Keratinocyte (primary cell): ENCODE measurements around the gene CACNA1B. TPM values are rescaled to one million over a fixed set of nuclear protein-coding genes. Genes with fewer than 3 reads are reported as not detected.

ENCODE experiments used
- DNase-seq: peaks from one replicate; pipeline ENCODE4 v3.0.0-alpha.2; 2011; ENCODE audit warnings: low read depth, missing footprints, low spot score
- FAIRE-seq: peaks from 2 replicates; lab custom pipeline; 2011; peaks lifted over from hg19 to GRCh38; lab: Jason Lieb, UNC
- H2AFZ ChIP-seq: 2 replicates; pipeline ENCODE4 v1.6.0; 2012; ENCODE audit warnings: low read length, control low read depth, inconsistent platforms; ENCODE audit not compliant: control insufficient read depth
- H3K27ac ChIP-seq: 2 replicates; pipeline ENCODE4 v1.5.1; 2011; ENCODE audit warnings: low read length; ENCODE audit not compliant: control insufficient read depth, insufficient read depth
- H3K27me3 ChIP-seq: 3 replicates; pipeline ENCODE4 v1.6.0; 2011; ENCODE audit warnings: low read length; ENCODE audit not compliant: control insufficient read depth, insufficient read depth; ENCODE audit errors: extremely low read depth
- H3K36me3 ChIP-seq, 2 experiments: 2 replicates in 1 of 2; 3 replicates in 1 of 2; pipeline ENCODE4 v1.5.1; 2011; ENCODE audit warnings: low read length in 2 of 2, mild to moderate bottlenecking in 1 of 2; ENCODE audit not compliant: control insufficient read depth in 2 of 2, insufficient read depth in 2 of 2; ENCODE audit errors: extremely low read depth in 1 of 2
- H3K4me1 ChIP-seq: 3 replicates; pipeline ENCODE4 v1.5.1; 2011; ENCODE audit warnings: low read length; ENCODE audit not compliant: control insufficient read depth, insufficient read depth; ENCODE audit errors: extremely low read depth
- H3K4me2 ChIP-seq: 3 replicates; pipeline ENCODE4 v1.6.0; 2011; ENCODE audit warnings: low read depth, low read length; ENCODE audit not compliant: control insufficient read depth, insufficient read depth; ENCODE audit errors: extremely low read depth
- H3K4me3 ChIP-seq, 3 experiments: fragments of 200-600 bp in 1 of 3; sonication (generic) in 1 of 3; 2 replicates in 2 of 3; 3 replicates in 1 of 3; pipeline ENCODE4 v1.5.1; 2011 to 2016; ENCODE audit warnings: low read length in 3 of 3, mild to moderate bottlenecking in 3 of 3, control low read depth in 2 of 3, inconsistent platforms in 1 of 3, low read depth in 1 of 3, mixed read lengths in 1 of 3, mixed run types in 1 of 3, moderate library complexity in 1 of 3; ENCODE audit not compliant: control insufficient read depth in 2 of 3, insufficient read depth in 2 of 3; ENCODE audit errors: extremely low read depth in 1 of 3
- H3K79me2 ChIP-seq: 2 replicates; pipeline ENCODE4 v1.6.0; 2012; ENCODE audit warnings: low read length; ENCODE audit not compliant: control insufficient read depth, insufficient read depth
- H3K9ac ChIP-seq: 3 replicates; pipeline ENCODE4 v1.6.0; 2011; ENCODE audit warnings: low read length; ENCODE audit not compliant: control insufficient read depth, insufficient read depth; ENCODE audit errors: extremely low read depth
- H3K9me1 ChIP-seq: 3 replicates; pipeline ENCODE4 v1.6.0; 2011; ENCODE audit warnings: low read length; ENCODE audit not compliant: control insufficient read depth, insufficient read depth; ENCODE audit errors: extremely low read depth
- H3K9me3 ChIP-seq: 2 replicates; pipeline ENCODE4 v1.5.1; 2012; ENCODE audit warnings: low read depth, low read length; ENCODE audit not compliant: control insufficient read depth
- H4K20me1 ChIP-seq: 3 replicates; pipeline ENCODE4 v1.6.0; 2011; ENCODE audit warnings: low read length; ENCODE audit not compliant: control insufficient read depth, insufficient read depth; ENCODE audit errors: extremely low read depth
- CTCF ChIP-seq, 3 experiments: IDR thresholded peaks in 1 of 3; conservative IDR thresholded peaks in 1 of 3; optimal IDR thresholded peaks in 1 of 3; 2 replicates in 2 of 3; 3 replicates in 1 of 3; pipeline versions ENCODE3 to v1.5.1; 2011; ENCODE audit warnings: low read length in 3 of 3, mild to moderate bottlenecking in 3 of 3, moderate library complexity in 2 of 3, control low read depth in 1 of 3, inconsistent platforms in 1 of 3; ENCODE audit not compliant: insufficient read depth in 2 of 3; ENCODE audit errors: extremely low read depth in 1 of 3
- EZH2 ChIP-seq: IDR thresholded peaks from one replicate; pipeline ENCODE4 v1.6.1; 2012; ENCODE audit warnings: inconsistent platforms, mild to moderate bottlenecking, low read length, moderate library complexity
- dilution Hi-C: fragments of 300-500 bp; cut with MboI; formaldehyde crosslinking; loops from one replicate; pipeline ENCODE4 v1.7.0; 2020; ENCODE audit warnings: low sequenced_read_pairs; ENCODE audit not compliant: extremely low pct_ligation_motif_present
- polyA plus RNA-seq, 5 experiments: library from polyadenylated mRNA; depleted of rRNA in 3 of 5; stranded (reverse) in 3 of 5; stranded (forward) in 1 of 5; unstranded in 1 of 5; fragments of >200 nt; gene quantifications; 1 replicate in 1 of 5; 2 replicates in 3 of 5; 3 replicates in 1 of 5; pipeline versions ENCODE4 v1.2.1 to v1.2.3, GENCODE V29; 2011 to 2012; ENCODE audit warnings: missing spikeins in 2 of 5, low read depth in 1 of 5, low replicate concordance in 1 of 5

Gene CACNA1B
- polyA plus RNA-seq, 1 donor (not counting 4 experiments of a cell fraction or from before 2014, with no cell fraction given): 0.01 TPM

DNA sequence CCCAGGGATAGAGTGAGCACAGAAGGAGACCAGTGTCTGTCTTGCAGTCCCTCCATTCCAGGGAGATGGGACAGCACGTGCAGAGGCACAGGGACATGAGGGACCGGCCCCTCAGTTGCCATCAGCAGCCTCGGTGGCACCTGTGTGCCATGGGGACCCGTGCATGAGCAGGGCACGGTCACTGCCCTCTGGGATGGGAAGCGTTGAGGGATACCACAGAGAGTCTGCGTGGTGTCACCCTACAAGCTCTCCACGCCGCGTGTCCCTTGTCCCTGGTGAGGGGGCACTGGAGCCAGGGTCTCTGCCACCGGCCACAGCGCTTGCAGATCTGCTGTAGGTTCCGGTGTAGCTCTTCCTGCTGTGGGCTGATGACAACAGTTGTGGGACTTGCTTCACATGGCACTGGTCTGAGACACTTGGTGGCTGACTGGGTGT, 108.1 kb downstream of the CACNA1B start:
- no peak for DNase-seq
- no peaks in the 10 kb centered on the region for H3K36me3 ChIP-seq
- no peak for FAIRE-seq
- no peak for TF ChIP-seq EZH2
- TF ChIP-seq CTCF (optimal IDR thresholded peaks at IDR 0.05 in 1 of 3, IDR thresholded peaks at IDR 0.05 in 1 of 3, conservative IDR thresholded peaks at IDR 0.05 in 1 of 3; ENCODE audit: extremely low read depth in 1 of 3, insufficient read depth in 2 of 3, low read length in 3 of 3): no peak
- no peak overlapping the region for H3K4me3 ChIP-seq
- no peaks in the 10 kb centered on the region for H3K79me2 ChIP-seq
- no peak overlapping the region for H3K4me2 ChIP-seq
- no peak overlapping the region for H3K9ac ChIP-seq
- dilution Hi-C loops: no loop called here
- no peaks in the 10 kb centered on the region for H3K9me1 ChIP-seq
- no peak overlapping the region for H2AFZ ChIP-seq
- H3K9me3 ChIP-seq: peaks cover 5% of the 10 kb centered on the region
- H3K27me3 ChIP-seq: no peaks in the 10 kb centered on the region
- no peak overlapping the region for H3K27ac ChIP-seq
- no peaks in the 10 kb centered on the region for H3K4me1 ChIP-seq
- H4K20me1 ChIP-seq: no peaks in the 10 kb centered on the region

- dilution Hi-C loops: no loop called here
- H3K4me1 ChIP-seq: no peaks in the 10 kb centered on the region
- H3K36me3 ChIP-seq: no peaks in the 10 kb centered on the region
- H3K9ac ChIP-seq: no peak overlapping the region
- H3K79me2 ChIP-seq: no peaks in the 10 kb centered on the region
- no peak overlapping the region for H3K4me2 ChIP-seq
- no peak for DNase-seq
- no peak overlapping the region for H2AFZ ChIP-seq
- no peak for TF ChIP-seq CTCF (optimal IDR thresholded peaks at IDR 0.05 in 1 of 3, IDR thresholded peaks at IDR 0.05 in 1 of 3, conservative IDR thresholded peaks at IDR 0.05 in 1 of 3; ENCODE audit: extremely low read depth in 1 of 3, insufficient read depth in 2 of 3, low read length in 3 of 3)
- no peak for FAIRE-seq
- H3K9me1 ChIP-seq: no peaks in the 10 kb centered on the region
- no peaks in the 10 kb centered on the region for H4K20me1 ChIP-seq
- H3K27me3 ChIP-seq: no peaks in the 10 kb centered on the region
- H3K27ac ChIP-seq: no peak overlapping the region
- no peak overlapping the region for H3K4me3 ChIP-seq
- peaks cover 5% of the 10 kb centered on the region for H3K9me3 ChIP-seq
Measured at GRCh38 chr9:137986268-137987099, 108.9 kb downstream of the CACNA1B start.
